GOT3 (cell line): ENCODE data around the gene COTL1.
A peak's percentile ranks its signal among the peaks of the same experiment; 100 is the strongest.

Experiments used
- DNase-seq: peaks from one replicate; lab custom pipeline; 2025; ENCODE audit warnings: mixed read lengths; lab: John Stamatoyannopoulos, UW

Gene COTL1

GRCh38 chr16:84617791-84618580 is at the start of gene COTL1:
TSS of gene COTL1 (minus strand) at chr16:84618078. CDS start at chr16:84617914, 164 bp downstream.
- DNase-seq: peak; percentile 84

GRCh38 chr16:84665843-84666242 is 48.0 kb upstream of the COTL1 start:
- no peak for DNase-seq

- DNase-seq: no peak
Measured at GRCh38 chr16:84665359-84665758, 47.5 kb upstream of the COTL1 start.

- no peak for DNase-seq
Measured at GRCh38 chr16:84663433-84664101, 45.7 kb upstream of the COTL1 start.

- DNase-seq: no peak
Measured at GRCh38 chr16:84662471-84662870, 44.6 kb upstream of the COTL1 start.

GRCh38 chr16:84661418-84662060 is 43.7 kb upstream of the COTL1 start:
- no peak for DNase-seq

- DNase-seq: no peak
Measured at GRCh38 chr16:84660973-84661372, 43.1 kb upstream of the COTL1 start.

- no peak for DNase-seq
Measured at GRCh38 chr16:84659656-84660300, 41.9 kb upstream of the COTL1 start.

- DNase-seq: no peak
Measured at GRCh38 chr16:84658690-84659089, 40.8 kb upstream of the COTL1 start.

GRCh38 chr16:84657229-84657837 is 39.5 kb upstream of the COTL1 start:
- DNase-seq: no peak

- DNase-seq: no peak
Measured at GRCh38 chr16:84656649-84657048, 38.8 kb upstream of the COTL1 start.

- no peak for DNase-seq
Measured at GRCh38 chr16:84654998-84655397, 37.1 kb upstream of the COTL1 start.

GRCh38 chr16:84654238-84654637 is 36.4 kb upstream of the COTL1 start:
- DNase-seq: no peak

GRCh38 chr16:84652566-84652965 is 34.7 kb upstream of the COTL1 start:
- no peak for DNase-seq

- DNase-seq: no peak
Measured at GRCh38 chr16:84650062-84650991, 32.4 kb upstream of the COTL1 start.

- no peak for DNase-seq
Measured at GRCh38 chr16:84649511-84649861, 31.6 kb upstream of the COTL1 start.

GRCh38 chr16:84648595-84649510 is 31.0 kb upstream of the COTL1 start:
- DNase-seq: no peak

- no peak for DNase-seq
Measured at GRCh38 chr16:84647828-84648594, 30.1 kb upstream of the COTL1 start, which contains the start of gene KLHL36. TSS of gene KLHL36 (plus strand) at chr16:84648511. CDS start at chr16:84650868, 2,357 bp downstream.

GRCh38 chr16:84643674-84644073 is 25.8 kb upstream of the COTL1 start:
- no peak for DNase-seq
